Ovary (tissue), 3 donors: Measurements from ENCODE around the gene BPHL.

Experiments used
- CTCF ChIP-seq, 3 donors: fragments of 450-650 bp in 2 of 3; fragments of 200-600 bp in 1 of 3; IDR thresholded peaks; one replicate each; pipeline versions ENCODE4 v1.5.1 to v1.8.0; 2016 to 2022; ENCODE audit warnings: antibody characterized with exemption in 3 of 3, mild to moderate bottlenecking in 1 of 3
- EP300 ChIP-seq: sonication (generic); formaldehyde crosslinking; IDR thresholded peaks from one replicate; pipeline ENCODE4 v1.6.1; 2017; ENCODE audit warnings: antibody characterized with exemption
- POLR2A ChIP-seq: fragments of 450-650 bp; IDR thresholded peaks from one replicate; pipeline ENCODE4 v1.6.1; 2017; ENCODE audit warnings: antibody characterized with exemption, mild to moderate bottlenecking, moderate library complexity
- donor health status: DM: no; HTN: no; CAD: no.

- TF ChIP-seq CTCF (IDR thresholded peaks at IDR 0.05): no peak
- TF ChIP-seq POLR2A: no peak
- no peak for TF ChIP-seq EP300
Measured at GRCh38 chr6:3162565-3163247, 44.2 kb downstream of the BPHL start.
